Astrocyte of the spinal cord (primary cell): ENCODE results near the gene TNIK.

ENCODE experiments used
- DNase-seq: peaks from one replicate; pipeline ENCODE4 v3.0.0; 2011; ENCODE audit warnings: low read depth, low spot score
- H3K4me3 ChIP-seq: 2 replicates; pipeline ENCODE4 v1.5.1; 2011; ENCODE audit warnings: low read depth, mild to moderate bottlenecking, low read length, moderate library complexity
- CTCF ChIP-seq: IDR thresholded peaks from 2 replicates; pipeline ENCODE4 v1.5.1; 2012; ENCODE audit warnings: low read depth, mild to moderate bottlenecking, low read length, inconsistent platforms
- in situ Hi-C: cut with HindIII; loops from 2 replicates; pipeline ENCODE4 v1.10.0; 2017; ENCODE audit warnings: low sequenced_read_pairs

Gene TNIK

GRCh38 chr3:171160325-171160724 lies 299.9 kb downstream of the TNIK start:
- no peak for DNase-seq
- in situ Hi-C loops: no loop called here
- TF ChIP-seq CTCF: no peak
- H3K4me3 ChIP-seq: no peak overlapping the region

- no peak for DNase-seq
- no peak overlapping the region for H3K4me3 ChIP-seq
- no peak for TF ChIP-seq CTCF
- in situ Hi-C loops: no loop called here
Observed at GRCh38 chr3:171159822-171160157, 300.4 kb downstream of the TNIK start.

- in situ Hi-C loops: no loop called here
- no peak overlapping the region for H3K4me3 ChIP-seq
- no peak for TF ChIP-seq CTCF
- DNase-seq: no peak
Observed at GRCh38 chr3:171159024-171159821, 301.0 kb downstream of the TNIK start.

DNA sequence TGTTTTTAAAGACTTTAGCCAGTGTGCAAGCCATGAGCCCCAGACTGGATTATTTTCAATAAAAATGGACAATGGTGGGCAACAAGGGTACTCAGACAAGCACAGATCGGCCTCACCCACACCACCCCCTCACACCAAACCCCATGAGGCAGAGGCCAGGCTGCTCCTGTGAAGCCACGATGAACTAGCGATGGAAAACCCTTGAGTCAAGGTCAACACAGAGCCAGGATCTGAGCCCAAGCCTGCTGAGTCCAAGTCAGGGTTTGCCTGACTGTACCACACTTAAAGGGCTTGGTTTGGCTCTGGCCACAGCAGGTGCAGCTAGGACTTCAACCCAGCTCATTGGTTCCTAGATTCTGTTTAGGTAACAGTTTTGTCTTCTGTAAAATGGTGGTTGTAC lies 302.2 kb downstream of the TNIK start:
- no peak for TF ChIP-seq CTCF
- in situ Hi-C loops: no loop called here
- DNase-seq: no peak
- H3K4me3 ChIP-seq: no peak overlapping the region

DNA sequence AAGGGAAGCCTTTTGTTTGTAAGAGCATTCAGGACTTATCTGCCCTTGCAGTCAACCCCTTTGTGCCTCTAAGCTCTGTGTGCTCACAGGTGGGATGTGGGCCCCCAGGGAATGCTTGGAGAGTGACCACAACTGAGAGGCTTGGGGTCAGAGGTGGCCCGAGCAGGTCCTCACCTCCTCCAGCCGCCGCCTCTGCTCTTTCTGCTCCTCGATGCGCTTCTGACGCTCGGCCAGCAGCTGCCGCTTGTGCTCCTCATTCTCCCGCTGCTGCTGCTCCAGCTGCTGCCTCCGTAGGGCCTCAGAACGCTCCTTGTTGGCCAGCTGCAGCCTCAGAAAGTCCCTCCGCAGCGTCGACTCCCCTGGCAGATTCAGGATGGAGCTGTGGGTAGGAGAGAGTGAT lies 302.9 kb downstream of the TNIK start:
- in situ Hi-C loops: no loop called here
- no peak for DNase-seq
- H3K4me3 ChIP-seq: no peak overlapping the region
- TF ChIP-seq CTCF: no peak

DNA sequence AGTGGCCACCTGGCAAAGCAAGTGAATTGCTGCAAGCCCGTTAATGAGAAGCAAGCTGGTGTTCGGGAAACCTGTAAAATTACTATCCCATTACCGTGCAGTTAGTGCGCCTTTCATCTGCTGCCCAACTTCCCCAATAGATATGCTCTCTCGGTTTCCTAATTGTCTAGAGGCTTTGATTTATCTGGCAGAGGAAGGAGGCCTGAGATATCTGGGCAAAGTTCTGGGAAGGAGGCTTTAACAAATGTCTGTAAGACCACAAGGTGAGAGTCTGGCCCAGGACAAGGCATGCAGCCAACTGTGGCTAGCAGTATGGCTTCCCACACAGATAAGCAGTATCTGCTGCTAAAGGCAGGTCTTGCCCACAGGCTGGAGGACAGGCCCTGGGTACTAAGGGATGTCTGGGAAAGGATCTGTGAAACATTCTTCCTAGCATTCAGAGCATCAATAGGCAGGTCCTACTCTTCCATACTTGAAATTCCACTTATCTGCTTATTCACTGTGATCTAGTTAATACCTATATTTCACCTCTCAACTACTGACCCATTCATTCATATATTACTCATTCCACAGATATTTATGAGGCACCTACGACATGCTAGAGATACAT lies 303.7 kb downstream of the TNIK start:
- in situ Hi-C loops: no loop called here
- no peak for TF ChIP-seq CTCF
- peak; percentile 45 for DNase-seq
- no peak overlapping the region for H3K4me3 ChIP-seq
